GM10266 (cell line): Measurements from ENCODE around the gene SP140.

Experiments
- DNase-seq: peaks from one replicate; pipeline ENCODE4 v3.0.0; 2012; ENCODE audit errors: extremely low spot score
- CTCF ChIP-seq: IDR thresholded peaks from 2 replicates; pipeline ENCODE4 v1.5.1; 2012; ENCODE audit warnings: mild to moderate bottlenecking, low read depth; ENCODE audit not compliant: control insufficient read depth, insufficient read depth; ENCODE audit errors: missing control alignments

SP140 gene

GRCh38 chr2:230226051-230226551, 565 bp downstream of the SP140 start:
- TF ChIP-seq CTCF: no peak
- DNase-seq: peak; percentile 43

GRCh38 chr2:230227216-230227615, 1.7 kb downstream of the SP140 start:
- no peak for TF ChIP-seq CTCF
- no peak for DNase-seq

GRCh38 chr2:230230087-230230486, 4.6 kb downstream of the SP140 start:
- no peak for TF ChIP-seq CTCF
- DNase-seq: no peak

GRCh38 chr2:230230496-230231200, 5.1 kb downstream of the SP140 start:
- no peak for TF ChIP-seq CTCF
- no peak for DNase-seq

GRCh38 chr2:230231251-230231650, 5.7 kb downstream of the SP140 start:
- TF ChIP-seq CTCF: no peak
- DNase-seq: no peak

GRCh38 chr2:230234122-230234722, 8.7 kb downstream of the SP140 start:
- DNase-seq: no peak
- no peak for TF ChIP-seq CTCF

- TF ChIP-seq CTCF: no peak
- peak; percentile 11 for DNase-seq
Observed at GRCh38 chr2:230234845-230235244, 9.3 kb downstream of the SP140 start.
